NOMO-1 treated with dmso at 0.1 percent for 144 hours (cell line): ENCODE measurements around the gene ASIC5.
"Not testable (repeated sequence)": the region's sequence is repeated elsewhere in the genome, so short reads cannot be mapped to it uniquely, and the experiment has no call there.

Experiments used
- DNase-seq: peaks from one replicate; lab custom pipeline; 2025; ENCODE audit not compliant: unreplicated experiment; lab: John Stamatoyannopoulos, UW

ASIC5 gene, protein sequence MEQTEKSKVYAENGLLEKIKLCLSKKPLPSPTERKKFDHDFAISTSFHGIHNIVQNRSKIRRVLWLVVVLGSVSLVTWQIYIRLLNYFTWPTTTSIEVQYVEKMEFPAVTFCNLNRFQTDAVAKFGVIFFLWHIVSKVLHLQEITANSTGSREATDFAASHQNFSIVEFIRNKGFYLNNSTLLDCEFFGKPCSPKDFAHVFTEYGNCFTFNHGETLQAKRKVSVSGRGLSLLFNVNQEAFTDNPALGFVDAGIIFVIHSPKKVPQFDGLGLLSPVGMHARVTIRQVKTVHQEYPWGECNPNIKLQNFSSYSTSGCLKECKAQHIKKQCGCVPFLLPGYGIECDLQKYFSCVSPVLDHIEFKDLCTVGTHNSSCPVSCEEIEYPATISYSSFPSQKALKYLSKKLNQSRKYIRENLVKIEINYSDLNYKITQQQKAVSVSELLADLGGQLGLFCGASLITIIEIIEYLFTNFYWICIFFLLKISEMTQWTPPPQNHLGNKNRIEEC

DNA sequence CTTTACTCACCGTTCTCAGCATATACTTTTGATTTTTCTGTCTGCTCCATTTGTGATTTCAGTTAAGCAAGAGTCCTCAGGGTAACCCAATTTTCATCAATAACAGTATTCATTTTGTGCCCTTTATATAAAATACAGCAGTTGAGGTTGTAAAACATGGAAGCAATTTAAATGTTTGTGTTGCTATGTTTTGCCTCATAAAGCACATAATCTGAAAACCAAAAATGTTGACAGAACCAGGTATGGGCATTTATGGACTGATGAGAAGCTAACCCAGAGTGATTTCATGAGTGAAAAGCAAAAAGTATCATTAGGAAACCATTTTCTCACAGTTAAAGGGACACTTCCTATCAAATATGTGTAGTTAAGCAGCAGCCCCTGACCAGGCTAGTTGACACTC, at the start of gene ASIC5:
Gene ASIC5, minus strand, starts transcription at position 101 of the 400 bp plus-strand sequence. Its CDS starts 51 bp downstream, at position 50.
- DNase-seq = no peak

DNA sequence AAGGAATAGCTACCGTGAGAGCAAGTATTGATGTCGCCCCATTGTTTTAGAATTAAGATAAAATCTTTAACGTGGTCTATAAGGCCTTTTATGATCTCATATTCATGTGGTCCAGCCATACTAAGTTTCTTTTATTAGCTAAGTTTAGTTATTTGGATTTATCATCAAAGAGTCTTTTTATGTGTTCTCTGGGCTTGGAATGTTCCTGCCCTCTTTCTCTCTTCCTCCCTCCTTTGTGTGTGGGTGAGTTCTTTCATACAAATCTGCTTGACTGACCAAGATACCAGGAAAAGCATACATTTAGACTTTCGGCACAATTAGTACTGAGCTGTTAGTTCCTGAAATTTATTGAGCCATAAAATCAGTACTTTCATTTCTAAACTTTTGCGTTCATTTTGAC, 48.7 kb upstream of the ASIC5 start:
- no peak for DNase-seq

DNA sequence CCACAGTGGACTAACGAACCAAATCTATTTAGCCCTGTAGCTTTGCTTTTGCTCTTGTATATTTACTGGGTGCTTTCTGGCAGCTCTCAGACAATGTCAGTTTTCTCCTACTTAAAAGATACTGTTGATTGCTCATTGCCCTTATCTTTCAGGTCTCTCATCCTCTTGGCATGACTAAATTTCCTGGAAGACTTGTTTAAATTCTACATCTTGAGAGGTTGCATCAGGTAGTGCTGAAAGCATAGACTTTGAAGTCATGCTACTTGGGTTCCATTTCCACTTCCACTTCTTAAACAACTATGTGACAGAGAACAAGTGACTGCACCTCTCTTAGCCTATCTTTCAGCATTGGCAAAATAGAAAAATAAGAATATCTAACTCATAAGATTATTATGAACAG, 45.8 kb upstream of the ASIC5 start:
- DNase-seq = no peak

DNA sequence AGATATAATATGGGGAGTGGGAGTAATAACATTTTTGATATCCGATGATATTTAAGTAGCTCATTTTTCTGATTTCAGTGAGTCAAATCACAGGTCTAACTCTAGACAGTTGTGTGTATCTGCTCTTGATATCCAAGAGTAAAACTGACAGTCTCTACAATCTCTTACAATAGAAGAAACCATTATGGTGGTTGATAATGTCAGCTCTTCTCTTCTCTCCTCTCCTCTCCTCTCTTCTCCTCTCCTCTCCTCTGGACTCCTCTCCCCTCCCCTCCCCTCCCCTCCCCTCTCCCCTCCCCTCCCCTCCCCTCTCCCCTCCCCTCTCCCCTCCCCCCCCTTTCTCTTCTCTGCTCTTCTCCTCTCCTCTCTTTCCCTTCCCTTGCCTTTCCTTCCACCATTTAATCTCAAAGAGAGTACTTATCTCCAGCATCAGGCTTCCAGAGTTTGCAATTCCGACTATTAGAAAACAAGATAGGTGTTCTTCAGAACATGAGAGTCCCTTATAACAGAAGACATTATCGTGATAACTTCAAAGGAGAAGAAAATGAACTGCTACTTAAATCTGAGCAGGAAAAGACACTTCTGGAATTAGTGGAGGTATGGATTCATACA, 43.6 kb upstream of the ASIC5 start:
- no peak for DNase-seq

DNA sequence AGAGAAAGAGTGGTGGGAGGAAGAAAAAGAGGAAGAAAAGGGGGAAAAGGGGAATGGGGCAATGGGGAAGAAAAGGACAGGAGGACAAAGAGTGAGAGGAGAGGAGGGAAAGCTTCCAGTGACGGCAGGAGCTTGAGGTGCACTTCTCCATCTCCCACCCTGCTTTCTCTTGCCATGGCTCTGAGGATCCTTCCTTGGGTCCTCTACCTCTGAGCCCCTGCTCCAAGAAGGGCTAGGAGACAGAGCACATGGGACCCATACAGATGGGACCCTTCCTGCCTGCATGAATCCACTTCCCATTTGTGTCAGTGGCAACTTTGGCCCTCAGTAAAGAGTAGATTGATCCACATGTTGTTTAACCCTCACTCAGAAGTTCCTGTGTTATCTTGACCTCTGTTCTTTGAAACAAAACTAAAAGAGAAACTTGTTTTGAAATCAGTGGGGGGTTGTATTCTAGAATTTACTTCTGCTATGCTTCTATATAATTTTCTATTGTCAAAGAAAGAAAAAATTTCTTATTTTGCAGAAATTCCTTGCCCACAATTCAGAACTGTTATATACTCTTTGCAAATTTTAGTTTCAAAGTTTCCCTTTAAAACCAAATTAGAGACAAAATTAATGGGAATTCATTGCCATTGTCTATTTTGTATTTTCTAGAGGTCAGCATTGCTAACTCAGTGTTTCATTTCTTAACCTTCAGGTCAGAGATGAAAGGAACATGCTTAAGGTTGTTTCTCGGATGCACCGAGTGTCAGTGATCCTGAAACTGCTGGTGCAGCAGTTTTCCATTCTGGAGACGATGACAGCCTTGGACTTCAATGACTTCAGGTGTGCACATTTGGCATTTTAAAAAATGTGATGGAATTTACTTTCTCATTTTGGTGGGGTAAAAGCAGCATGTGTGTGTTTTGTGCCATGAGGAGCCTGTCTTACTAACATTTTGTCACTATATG, 42.4 kb upstream of the ASIC5 start:
- DNase-seq = no peak

DNA sequence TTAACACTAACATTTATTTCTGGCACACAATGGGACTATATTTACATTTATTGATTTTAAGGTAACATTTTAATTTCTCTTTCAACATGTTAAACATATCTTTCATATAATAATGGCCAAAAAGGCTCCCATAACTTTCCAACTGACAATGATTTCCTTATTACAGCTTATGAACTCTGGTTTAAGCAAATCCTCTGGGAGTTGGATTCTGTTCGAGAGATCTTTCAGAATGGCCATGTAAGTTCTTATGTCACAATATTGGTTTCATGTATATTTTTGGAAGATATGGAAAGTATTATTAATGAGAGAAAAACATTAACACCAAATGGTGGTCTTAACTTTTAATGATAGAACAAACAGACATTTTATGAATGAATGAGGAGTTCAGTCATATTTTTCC, 41.5 kb upstream of the ASIC5 start:
- no peak for DNase-seq

DNA sequence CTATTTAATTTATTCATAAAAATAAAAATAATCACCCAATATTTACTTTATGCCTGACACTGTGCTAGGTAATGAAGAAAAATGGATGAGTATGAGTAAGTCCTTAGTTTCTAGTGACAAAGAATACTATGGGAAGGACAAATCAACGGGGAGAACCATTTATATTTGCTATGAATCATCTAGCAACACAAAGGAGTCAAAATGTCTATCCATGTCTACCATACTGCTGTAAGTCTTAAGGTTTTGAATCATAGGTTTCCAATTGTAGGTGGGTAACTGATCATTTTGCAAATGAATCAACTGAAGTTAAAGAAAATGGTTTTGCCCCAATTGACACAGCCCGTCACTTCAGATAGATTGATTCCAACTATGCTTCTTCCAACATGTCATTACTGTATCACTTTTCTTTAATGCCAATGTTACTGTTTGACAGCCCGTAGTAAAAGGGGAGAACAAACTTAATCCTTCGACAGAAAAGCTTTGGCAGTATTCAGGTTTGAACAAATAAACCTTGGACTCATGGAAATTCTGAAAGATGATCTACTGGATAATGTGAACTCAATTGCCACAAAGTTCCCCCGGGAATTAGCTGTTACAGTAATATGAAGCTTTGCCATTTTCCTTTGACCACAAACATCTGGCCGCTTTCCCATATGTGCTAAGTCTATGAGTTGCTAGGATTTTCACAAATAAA, 40.6 kb upstream of the ASIC5 start:
- no peak for DNase-seq

DNA sequence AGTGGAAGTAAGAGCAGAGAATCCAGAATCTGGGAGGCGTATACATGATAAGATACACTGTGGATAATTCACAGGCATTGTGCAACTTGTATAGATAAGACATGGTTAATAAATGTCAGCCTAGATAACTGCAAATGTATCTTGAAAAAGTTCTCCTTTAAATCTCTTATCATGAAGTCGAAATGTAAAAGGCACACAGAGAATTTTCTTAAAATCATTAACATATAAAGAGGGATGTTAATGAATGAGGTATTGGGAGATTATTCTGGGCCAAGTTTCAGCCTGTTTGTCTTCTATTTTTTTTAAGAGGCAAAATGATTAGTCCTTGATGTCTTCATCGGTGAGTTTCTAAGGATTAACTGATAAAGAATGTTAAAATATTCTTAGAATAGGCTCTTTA, 38.3 kb upstream of the ASIC5 start:
- no peak for DNase-seq

DNA sequence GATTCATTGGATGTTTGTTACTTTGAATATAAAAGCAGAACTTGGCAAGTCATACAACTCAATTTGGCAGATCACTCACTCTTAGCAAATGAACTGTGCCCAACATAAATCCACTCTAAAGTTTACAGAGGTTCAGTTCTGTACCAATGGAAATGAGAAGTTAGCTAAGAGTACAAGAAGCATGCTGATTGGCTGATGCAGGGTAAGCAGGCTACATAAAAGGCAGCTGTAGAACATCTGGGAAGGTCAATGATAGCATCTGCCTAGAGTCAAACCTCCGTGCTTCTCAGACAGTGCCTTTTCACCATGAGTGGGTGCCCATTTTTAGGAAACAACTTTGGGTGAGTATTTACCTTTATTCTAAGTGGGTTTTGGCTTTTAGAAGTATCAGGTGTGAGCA, 37.4 kb upstream of the ASIC5 start, which contains the start of gene TDO2:
Gene TDO2, plus strand, starts transcription at position 244 of the 400 bp plus-strand sequence. Its CDS starts 63 bp downstream, at position 307.
- DNase-seq = no peak

DNA sequence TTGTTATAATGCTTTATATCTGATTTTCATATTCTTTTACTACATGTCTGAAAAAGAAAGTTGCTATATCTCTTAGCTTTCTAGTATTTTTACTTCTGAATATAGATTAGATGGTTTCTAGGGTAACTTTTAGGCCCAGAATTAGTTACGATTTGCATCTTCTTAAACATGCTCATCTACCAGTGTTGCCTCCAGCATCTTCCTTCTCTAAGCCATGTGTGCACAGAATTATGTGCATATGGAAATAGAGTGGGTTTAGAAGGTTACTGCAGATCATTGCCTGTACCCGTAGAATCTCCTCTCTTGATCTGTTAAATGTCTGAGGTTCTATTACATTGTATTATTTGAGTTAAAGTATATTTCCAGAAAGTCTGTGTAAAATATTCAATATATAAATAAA, 34.9 kb upstream of the ASIC5 start:
- DNase-seq = no peak

DNA sequence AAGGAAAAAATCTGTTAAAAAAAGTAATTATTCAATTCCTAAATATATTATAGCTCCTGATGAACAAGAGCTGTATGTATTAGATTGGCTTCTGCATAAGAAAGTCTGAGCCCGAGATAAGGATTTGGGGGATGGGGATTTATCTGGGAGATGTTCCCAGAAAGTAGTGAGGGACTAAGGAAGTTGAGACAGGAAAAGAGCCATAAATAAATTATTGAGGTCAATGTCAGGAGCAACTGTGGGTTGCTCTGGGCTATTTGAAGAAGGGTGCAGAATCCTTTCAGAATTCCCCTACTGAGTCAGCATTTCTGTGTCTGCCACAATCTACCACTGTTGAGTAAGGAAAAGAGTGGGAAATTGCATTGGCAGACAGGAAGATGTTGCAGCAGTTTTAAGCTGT, 34.3 kb upstream of the ASIC5 start:
- DNase-seq = no peak

DNA sequence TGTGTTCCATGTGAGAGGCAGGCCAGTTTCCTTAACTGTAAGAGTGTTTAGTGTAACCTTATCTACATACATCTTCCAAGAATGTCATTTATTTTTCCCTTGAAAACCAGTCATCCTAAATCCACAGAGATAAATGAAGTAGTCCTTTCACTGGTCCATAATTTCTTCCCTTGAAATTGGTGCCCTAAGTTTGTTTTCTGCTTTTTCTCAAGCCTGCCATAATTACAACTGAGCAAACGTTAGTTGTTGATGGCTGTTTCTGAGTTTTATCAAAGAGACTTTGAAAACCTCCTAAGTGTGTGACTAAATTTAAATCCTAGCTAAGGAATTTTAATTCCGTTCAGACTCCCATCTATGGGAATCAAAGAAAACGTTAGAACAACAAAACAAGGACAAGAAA, 33.8 kb upstream of the ASIC5 start:
- no peak for DNase-seq

DNA sequence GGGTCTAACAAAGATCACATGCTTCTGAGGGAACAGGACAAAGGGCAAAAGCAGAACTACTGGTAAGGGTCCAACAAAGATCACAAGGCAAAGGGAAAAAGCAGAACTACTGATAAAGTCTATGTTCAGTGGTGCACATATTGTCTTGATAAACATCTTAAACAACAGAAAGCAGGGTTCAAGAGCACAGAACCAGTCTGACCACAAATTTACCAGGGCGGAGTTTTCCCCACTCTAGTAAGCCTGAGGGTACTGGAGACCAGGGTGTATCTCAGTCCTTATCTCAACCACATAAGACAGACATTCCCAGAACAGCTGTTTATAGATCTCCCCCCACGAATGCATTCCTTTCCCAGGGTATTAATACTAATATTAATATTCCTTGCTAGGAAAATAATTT, 32.3 kb upstream of the ASIC5 start:
- not testable (repeated sequence) for DNase-seq

DNA sequence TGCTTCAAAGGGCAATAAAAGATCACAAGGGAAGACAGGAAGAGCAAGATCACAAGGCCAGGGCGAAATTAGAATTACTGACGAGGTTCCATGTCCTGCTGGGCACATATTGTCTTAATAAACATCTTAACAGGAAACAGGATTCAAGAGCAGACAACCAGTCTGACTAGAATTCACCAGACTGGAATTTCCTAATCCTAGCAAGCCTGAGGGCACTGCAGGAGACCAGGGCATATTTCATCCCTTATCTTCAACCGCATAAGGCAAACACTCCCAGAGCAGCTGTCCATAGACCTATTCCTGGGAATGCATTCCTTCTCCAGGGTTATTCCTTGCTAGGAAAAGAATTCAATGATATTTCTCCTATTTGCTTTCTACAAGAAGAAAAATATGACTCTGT, 25.0 kb upstream of the ASIC5 start:
- DNase-seq = no peak

DNA sequence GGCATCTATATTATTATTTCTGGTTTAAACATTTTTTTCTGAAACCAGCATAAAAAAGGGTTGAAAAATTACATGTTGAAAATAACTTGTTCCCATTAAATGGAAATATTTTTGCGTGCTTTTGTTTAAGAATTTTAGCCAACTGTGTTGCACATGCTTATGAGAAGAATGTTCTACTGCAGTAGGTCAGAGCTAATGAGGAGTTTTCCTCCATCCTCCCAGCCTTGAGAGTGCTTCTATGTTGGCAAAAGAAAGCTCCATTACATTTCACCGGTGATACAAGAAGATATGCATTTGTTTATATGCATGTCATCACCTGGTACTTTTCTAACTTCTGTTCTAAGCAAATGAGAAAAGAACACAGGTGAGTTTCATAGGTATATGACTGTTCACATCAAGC, 23.9 kb upstream of the ASIC5 start:
- no peak for DNase-seq

DNA sequence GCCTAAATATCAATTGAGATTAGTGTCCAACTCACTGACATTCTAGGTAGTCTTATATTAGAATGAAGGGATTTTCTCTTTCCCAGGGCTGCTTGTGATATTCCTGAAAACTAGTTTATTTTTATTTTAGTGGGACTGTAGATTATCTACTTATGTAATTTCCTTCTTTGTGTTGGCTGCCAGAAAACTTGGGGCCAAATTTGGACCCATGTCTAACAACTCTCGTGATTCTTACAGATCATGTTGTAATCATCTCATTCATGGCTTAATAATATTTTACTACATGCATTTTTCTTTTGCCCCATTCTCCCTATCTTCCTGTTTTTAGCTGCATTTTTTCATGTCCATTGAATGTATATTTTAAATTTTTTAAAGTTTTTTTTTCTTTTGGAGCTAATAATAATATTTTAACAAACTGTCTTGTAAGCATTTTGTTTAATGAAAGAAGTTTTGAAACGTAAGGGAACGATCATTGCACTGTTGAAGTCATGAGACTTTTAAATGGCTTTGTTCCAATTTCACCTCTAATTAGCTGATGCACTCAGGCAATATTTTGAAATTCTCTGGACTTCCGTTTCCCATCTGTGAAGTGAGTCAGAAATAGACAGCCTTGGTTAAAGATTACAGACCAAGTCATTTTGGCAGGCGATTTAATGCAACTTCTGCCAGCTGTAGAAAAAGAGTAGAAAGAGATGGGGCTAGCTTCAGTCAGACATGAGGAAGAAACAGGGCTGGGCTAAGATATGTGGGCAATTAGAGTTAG, 23.1 kb upstream of the ASIC5 start:
- peak; percentile 88 for DNase-seq

DNA sequence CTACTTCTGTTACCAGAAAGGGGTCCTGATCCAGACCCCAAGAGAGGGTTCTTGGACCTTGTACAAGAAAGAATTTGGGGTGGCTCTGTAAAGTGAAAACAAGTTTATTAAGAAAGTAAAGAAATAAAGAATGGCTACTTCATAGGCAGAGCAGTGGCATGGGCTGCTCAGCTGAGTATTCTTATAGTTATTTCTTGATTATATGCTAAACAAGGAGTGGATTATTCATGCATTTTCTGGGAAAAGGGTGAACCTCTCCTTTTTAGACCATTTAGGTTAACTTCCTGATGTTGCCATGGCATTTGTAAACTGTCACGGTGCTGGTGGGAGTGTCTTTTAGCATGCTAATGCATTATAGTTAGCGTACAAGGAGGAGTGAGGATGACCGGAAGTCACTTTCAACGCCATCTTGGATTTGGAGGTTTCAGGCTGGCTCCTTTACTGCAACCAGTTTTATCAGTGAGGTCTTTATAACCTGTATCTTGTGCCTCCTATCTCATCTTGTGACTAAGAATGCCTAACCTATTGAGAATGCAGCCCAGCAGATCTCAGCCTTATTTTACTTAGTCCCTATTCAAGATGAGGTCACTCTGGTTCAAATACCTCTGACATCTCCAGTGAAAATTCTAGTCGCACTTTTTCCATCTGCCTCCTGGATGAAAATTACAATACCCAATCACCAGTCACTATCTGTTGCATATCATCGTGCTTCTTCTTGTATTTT, 21.9 kb upstream of the ASIC5 start:
- DNase-seq = no peak

DNA sequence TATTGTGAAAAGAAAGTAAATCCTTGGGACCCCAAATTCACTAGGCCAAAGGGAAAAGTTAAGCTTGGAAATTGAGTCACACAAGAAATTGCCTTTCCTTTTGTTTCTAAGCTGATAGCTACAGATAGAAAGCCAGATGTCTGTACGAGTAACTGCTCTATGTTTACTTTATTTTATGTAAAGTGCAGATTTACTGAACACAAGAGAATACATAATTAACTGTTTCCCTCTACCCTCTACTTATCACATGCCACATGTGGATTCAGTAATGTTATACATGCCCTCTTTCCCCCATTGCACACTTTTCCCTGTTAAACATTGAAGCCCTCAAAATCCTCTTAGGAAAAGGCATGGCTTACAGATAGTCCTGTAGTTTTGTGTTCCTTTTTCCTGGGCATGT, 21.0 kb upstream of the ASIC5 start:
- DNase-seq = no peak

DNA sequence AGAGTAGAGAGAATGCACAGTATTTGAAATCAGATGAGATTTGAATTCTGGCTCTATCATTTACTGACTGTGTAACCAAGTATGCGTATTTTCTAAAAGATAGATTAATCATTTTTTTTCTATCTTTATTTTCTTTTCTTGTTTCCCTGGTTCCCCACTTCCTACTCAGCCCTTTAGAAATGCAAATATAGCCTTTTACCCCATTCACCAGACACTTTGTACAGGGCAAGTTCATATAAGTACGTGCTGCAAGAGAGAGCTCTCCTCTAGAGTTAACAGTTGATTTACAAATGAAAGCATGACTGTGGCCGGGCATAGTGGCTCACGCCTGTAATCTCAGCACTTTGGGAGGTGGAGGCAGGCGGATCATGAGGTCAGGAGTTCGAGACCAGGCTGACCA, 19.6 kb upstream of the ASIC5 start:
- DNase-seq = no peak
